ENCODE measurements around the gene PCDHB8. TPM values are rescaled to one million over a fixed set of nuclear protein-coding genes. Genes with fewer than 3 reads are reported as not detected.
"Not testable (repeated sequence)": the region's sequence is repeated elsewhere in the genome, so short reads cannot be mapped to it uniquely, and the experiment has no call there.

The PCDHB8 gene
- polyA plus RNA-seq, 1 donor, result 2.1 TPM

GRCh38 chr5:141184117-141184855 is 6.7 kb downstream of the PCDHB8 start:
- not testable (repeated sequence) for DNase-seq

DNA sequence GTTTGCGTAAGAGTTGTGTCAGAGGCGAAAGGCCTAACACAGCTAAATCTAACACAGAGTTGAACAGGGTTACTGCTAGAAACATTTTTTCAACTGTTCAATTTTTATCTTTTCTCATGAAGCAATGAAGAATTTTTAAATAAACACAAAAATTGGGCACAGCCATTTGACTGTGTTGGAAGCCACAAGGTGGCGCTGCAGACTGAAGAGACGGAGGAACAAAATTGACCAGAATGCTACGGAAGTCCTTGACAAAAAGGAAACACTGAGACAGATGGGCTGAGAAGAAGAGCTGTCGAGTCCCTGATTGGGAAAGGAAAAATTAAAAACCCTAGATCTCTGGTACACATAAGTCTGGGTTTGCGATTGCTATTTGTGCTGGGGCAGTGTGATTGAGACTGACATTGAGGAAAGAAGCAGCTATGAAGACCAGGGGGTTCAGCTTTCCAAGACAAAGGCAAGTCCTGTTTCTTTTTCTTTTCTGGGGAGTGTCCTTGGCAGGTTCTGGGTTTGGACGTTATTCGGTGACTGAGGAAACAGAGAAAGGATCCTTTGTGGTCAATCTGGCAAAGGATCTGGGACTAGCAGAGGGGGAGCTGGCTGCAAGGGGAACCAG is 9.4 kb downstream of the PCDHB8 start, which contains the start of gene PCDHB9:
TSS of gene PCDHB9 (plus strand) at position 265 of the 616 bp plus-strand sequence. CDS start at position 423, 158 bp downstream.
- DNase-seq, result no peak

GRCh38 chr5:141188682-141189081 is 11.1 kb downstream of the PCDHB8 start:
- not testable (repeated sequence) for DNase-seq

DNA sequence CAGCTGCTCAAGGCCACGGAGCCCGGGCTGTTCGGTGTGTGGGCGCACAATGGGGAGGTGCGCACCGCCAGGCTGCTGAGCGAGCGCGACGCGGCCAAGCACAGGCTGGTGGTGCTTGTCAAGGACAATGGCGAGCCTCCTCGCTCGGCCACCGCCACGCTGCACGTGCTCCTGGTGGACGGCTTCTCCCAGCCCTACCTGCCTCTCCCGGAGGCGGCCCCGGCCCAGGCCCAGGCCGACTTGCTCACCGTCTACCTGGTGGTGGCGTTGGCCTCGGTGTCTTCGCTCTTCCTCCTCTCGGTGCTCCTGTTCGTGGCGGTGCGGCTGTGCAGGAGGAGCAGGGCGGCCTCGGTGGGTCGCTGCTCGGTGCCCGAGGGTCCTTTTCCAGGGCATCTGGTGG is 11.5 kb downstream of the PCDHB8 start:
- not testable (repeated sequence) for DNase-seq

GRCh38 chr5:141192110-141192725 is 14.6 kb downstream of the PCDHB8 start, which contains the start of gene PCDHB10:
Gene PCDHB10 (plus strand): TSS chr5:141192353. CDS start chr5:141192553, 200 bp downstream.
- peak; percentile 10 for DNase-seq

- not testable (repeated sequence) for DNase-seq
Measured at GRCh38 chr5:141194332-141194731, 16.7 kb downstream of the PCDHB8 start.

DNA sequence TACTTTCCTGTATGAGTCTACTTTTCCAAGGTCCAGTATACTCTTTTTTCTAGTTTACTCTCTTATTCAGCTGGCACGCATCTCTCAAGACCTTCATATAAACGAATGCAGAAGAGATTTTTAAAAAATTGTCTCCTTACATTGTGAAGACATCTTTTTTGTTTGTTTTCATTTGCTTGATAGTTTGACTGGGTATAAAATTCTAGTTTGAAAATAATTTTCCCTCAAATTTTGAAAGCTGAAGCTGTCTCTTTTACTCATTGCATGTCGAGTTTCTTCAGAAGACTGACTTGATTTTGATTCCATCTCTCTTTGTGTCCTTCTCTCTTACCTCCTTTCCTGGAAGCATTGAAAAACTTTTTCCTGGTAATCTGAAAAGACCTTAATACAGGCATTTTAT is 18.8 kb downstream of the PCDHB8 start:
- DNase-seq, result no peak

DNA sequence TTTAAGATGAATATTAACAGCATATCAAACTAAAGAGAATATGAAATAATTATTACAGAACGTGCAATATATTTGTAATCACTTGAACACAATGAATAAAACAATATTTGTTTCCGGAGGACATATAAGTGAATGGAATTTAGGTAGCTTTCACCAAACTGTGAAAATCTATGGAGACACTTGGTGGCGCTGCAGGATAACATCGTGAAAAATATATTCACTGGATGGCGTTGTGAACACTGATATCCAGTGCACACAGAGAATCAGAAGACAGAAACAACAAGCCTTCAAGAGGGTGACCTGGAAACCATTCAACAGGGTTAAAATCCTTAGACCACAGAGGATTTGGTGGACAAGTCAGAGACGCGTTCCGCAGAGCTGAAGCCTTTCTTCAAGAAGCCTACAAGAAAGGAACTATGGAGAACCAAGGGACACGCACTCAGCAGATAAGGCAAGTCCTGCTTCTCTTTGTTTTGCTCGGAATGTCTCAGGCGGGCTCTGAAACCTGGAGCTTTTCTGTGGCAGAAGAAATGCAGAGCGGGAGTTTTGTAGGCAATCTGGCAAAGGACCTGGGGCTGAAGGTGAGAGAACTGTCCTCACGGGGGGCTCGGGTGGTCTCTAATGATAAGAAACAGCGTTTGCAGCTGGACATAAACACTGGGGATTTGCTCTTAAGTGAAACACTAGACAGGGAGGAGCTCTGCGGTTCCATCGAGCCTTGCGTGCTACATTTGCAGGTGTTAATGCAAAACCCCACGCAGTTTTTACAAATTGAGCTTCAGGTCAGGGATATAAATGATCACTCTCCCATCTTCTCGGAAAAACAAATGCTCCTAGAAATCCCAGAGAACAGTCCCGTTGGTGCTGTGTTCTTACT is 22.0 kb downstream of the PCDHB8 start, which contains the start of gene PCDHB11:
TSS of gene PCDHB11 (plus strand) at position 269 of the 877 bp plus-strand sequence. CDS start at position 417, 148 bp downstream.
- no peak for DNase-seq

DNA sequence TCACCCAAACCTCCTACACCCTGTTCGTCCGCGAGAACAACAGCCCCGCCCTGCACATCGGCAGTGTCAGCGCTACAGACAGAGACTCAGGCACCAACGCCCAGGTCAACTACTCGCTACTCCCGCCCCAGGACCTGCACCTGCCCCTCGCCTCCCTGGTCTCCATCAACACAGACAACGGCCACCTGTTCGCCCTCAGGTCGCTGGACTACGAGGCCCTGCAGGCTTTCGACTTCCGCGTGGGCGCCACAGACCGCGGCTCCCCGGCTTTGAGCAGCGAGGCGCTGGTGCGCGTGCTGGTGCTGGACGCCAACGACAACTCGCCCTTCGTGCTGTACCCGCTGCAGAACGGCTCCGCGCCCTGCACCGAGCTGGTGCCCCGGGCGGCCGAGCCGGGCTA is 23.5 kb downstream of the PCDHB8 start:
- not testable (repeated sequence) for DNase-seq

GRCh38 chr5:141201646-141202045 is 24.1 kb downstream of the PCDHB8 start:
- DNase-seq, result not testable (repeated sequence)

- no peak for DNase-seq
Measured at GRCh38 chr5:141208478-141208877, 30.9 kb downstream of the PCDHB8 start, which contains the start of gene PCDHB12. Gene PCDHB12 (plus strand): TSS chr5:141208719. CDS start chr5:141208908, 189 bp downstream.

GRCh38 chr5:141210281-141210680 is 32.7 kb downstream of the PCDHB8 start:
- not testable (repeated sequence) for DNase-seq

DNA sequence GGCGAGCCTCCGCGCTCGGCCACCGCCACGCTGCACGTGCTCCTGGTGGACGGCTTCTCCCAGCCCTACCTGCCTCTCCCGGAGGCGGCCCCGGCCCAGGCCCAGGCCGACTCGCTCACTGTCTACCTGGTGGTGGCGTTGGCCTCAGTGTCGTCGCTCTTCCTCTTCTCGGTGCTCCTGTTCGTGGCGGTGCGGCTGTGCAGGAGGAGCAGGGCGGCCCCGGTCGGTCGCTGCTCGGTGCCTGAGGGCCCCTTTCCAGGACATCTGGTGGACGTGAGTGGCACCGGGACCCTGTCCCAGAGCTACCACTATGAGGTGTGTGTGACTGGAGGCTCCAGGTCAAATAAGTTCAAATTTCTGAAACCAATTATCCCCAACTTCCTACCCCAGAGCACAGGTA is 33.3 kb downstream of the PCDHB8 start:
- not testable (repeated sequence) for DNase-seq

DNA sequence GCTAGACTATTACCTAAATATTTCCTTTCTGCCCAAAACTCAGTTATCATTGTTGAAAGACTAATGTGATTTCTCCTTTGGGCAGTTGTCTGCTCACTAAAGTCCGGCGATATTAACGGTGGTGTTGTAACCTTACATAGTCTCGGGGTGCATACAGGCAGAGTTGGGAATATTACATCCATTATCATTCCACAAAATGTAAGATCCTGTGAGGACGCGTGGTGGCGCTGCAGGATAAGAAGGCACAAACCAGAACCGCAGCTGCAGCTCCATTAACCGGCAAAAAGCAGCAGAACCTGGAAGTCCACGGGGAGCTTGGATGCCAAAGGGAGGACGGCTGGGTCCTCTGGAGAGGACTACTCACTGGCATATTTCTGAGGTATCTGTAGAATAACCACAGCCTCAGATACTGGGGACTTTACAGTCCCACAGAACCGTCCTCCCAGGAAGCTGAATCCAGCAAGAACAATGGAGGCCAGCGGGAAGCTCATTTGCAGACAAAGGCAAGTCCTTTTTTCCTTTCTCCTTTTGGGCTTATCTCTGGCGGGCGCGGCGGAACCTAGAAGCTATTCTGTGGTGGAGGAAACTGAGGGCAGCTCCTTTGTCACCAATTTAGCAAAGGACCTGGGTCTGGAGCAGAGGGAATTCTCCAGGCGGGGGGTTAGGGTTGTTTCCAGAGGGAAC is 36.2 kb downstream of the PCDHB8 start, which contains the start of gene PCDHB13:
TSS of gene PCDHB13 (plus strand) at position 264 of the 684 bp plus-strand sequence. CDS start at position 469, 205 bp downstream.
- not testable (repeated sequence) for DNase-seq

- DNase-seq, result not testable (repeated sequence)
Measured at GRCh38 chr5:141214583-141214982, 37.0 kb downstream of the PCDHB8 start.

DNA sequence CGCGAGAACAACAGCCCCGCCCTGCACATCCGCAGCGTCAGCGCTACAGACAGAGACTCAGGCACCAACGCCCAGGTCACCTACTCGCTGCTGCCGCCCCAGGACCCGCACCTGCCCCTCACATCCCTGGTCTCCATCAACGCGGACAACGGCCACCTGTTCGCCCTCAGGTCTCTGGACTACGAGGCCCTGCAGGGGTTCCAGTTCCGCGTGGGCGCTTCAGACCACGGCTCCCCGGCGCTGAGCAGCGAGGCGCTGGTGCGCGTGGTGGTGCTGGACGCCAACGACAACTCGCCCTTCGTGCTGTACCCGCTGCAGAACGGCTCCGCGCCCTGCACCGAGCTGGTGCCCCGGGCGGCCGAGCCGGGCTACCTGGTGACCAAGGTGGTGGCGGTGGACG is 37.9 kb downstream of the PCDHB8 start:
- DNase-seq, result not testable (repeated sequence)

- DNase-seq, result not testable (repeated sequence)
Measured at GRCh38 chr5:141216035-141216434, 38.4 kb downstream of the PCDHB8 start.

DNA sequence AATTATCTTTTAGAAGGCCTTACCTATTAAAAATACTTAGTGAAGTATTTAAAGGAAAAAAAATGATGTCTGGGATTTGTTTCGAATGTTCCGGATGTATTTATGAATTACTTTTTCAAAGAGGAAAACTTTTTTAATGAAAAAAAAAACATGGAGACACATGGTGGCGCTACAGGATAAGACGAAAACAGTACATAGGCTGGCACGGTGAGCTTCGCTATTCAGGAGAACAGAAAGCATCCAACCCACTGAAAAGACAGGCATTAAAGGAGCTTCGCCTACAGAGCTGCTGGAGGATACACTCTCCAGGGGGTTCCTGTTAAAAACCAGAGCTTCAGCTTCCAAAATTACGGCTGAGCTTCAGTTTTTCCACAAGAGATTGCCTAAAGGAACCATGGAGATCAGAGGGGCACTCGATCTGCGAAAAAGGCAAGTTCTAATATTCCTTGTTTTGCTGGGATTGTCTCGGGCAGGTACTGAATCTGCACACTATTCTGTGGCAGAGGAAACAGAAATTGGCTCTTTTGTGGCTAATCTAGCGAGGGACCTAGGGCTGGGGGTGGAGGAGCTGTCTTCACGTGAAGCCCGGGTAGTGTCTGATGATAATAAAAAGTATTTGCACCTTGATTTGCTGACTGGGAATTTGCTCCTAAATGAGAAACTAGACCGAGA is 45.7 kb downstream of the PCDHB8 start, which contains the start of gene PCDHB14:
TSS of gene PCDHB14 (plus strand) at position 232 of the 672 bp plus-strand sequence. CDS start at position 395, 163 bp downstream.
- DNase-seq, result peak; percentile 15

DNA sequence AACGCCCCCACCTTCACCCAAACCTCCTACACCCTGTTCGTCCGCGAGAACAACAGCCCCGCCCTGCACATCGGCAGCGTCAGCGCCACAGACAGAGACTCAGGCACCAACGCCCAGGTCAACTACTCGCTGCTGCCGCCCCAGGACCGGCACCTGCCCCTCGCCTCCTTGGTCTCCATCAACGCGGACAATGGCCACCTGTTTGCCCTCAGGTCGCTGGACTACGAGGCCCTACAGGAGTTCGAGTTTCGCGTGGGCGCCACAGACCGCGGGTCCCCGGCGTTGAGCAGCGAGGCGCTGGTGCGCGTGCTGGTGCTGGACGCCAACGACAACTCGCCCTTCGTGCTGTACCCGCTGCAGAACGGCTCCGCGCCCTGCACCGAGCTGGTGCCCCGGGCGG is 47.3 kb downstream of the PCDHB8 start:
- DNase-seq, result not testable (repeated sequence)

GRCh38 chr5:141225421-141225820 is 47.8 kb downstream of the PCDHB8 start:
- DNase-seq, result not testable (repeated sequence)

All from hindlimb muscle (tissue), 1 donor.